OCI-LY1 (cell line): ENCODE results near the gene MRPL49.
A peak's percentile ranks its signal among the peaks of the same experiment; 100 is the strongest.

Source experiments
- H2AFZ ChIP-seq: fragments of 200-600 bp; sonication (generic), shearing (Covaris generic); 2 replicates; pipeline ENCODE4 v1.6.0; 2014; ENCODE audit warnings: antibody characterized with exemption, mild to moderate bottlenecking, low read length
- H3F3A ChIP-seq: fragments of 200-600 bp; sonication (generic), shearing (Covaris generic); 2 replicates; pipeline ENCODE4 v1.6.0; 2014; ENCODE audit warnings: mild to moderate bottlenecking, antibody characterized with exemption, low read length, moderate library complexity; ENCODE audit not compliant: insufficient read depth
- H3K27ac ChIP-seq: fragments of 200-600 bp; sonication (generic); 2 replicates; pipeline ENCODE4 v1.5.1; 2014; ENCODE audit warnings: low read length, mixed run types, mild to moderate bottlenecking, low read depth; ENCODE audit not compliant: poor library complexity, severe bottlenecking
- H3K27me3 ChIP-seq: fragments of 200-600 bp; sonication (generic); 2 replicates; pipeline ENCODE4 v1.6.0; 2014; ENCODE audit warnings: antibody characterized with exemption, mild to moderate bottlenecking, low read length, moderate library complexity; ENCODE audit not compliant: insufficient read depth
- H3K36me3 ChIP-seq: fragments of 200-600 bp; sonication (generic); 2 replicates; pipeline ENCODE4 v1.6.1; 2014; ENCODE audit warnings: mild to moderate bottlenecking, antibody characterized with exemption, low read length, moderate library complexity, mixed read lengths; ENCODE audit not compliant: insufficient read depth
- H3K4me1 ChIP-seq: fragments of 200-600 bp; sonication (generic); 2 replicates; pipeline ENCODE4 v1.5.1; 2014; ENCODE audit warnings: mild to moderate bottlenecking, low read length, moderate library complexity; ENCODE audit not compliant: insufficient read depth, severe bottlenecking
- H3K4me2 ChIP-seq: fragments of 200-600 bp; sonication (generic), shearing (Covaris generic); 2 replicates; pipeline ENCODE4 v1.6.1; 2014; ENCODE audit warnings: low read length
- H3K4me3 ChIP-seq: fragments of 200-600 bp; sonication (generic); 2 replicates; pipeline ENCODE4 v1.5.1; 2014; ENCODE audit warnings: low read length, low read depth, mild to moderate bottlenecking, mixed read lengths; ENCODE audit not compliant: poor library complexity, severe bottlenecking
- H3K79me2 ChIP-seq: fragments of 200-600 bp; shearing (Covaris generic); 2 replicates; pipeline ENCODE4 v1.6.1; 2016; ENCODE audit warnings: mixed run types, low read length, mixed read lengths; ENCODE audit not compliant: insufficient read depth
- H3K9ac ChIP-seq: fragments of 200-600 bp; sonication (generic), shearing (Covaris generic); 2 replicates; pipeline ENCODE4 v1.6.1; 2014; ENCODE audit warnings: mild to moderate bottlenecking, low read length, mixed read lengths
- H3K9me2 ChIP-seq: fragments of 200-600 bp; sonication (generic), shearing (Covaris generic); 2 replicates; pipeline ENCODE4 v1.6.1; 2014; ENCODE audit warnings: low read depth, mild to moderate bottlenecking, low read length, mixed read lengths
- H3K9me3 ChIP-seq: fragments of 200-600 bp; shearing (Covaris generic); 2 replicates; pipeline ENCODE4 v1.6.1; 2014; ENCODE audit warnings: low read length, mixed read lengths
- H4K20me1 ChIP-seq: fragments of 200-600 bp; sonication (generic), shearing (Covaris generic); 2 replicates; pipeline ENCODE4 v1.6.0; 2016; ENCODE audit warnings: mild to moderate bottlenecking, low read length; ENCODE audit not compliant: insufficient read depth
- CTCF ChIP-seq: fragments of 200-600 bp; sonication (generic), shearing (Covaris generic); IDR thresholded peaks from 2 replicates; pipeline ENCODE4 v1.5.1; 2017; ENCODE audit warnings: mild to moderate bottlenecking, antibody characterized with exemption, low read length, moderate library complexity, mixed read lengths
- EZH2 ChIP-seq: fragments of 200-600 bp; sonication (generic), shearing (Covaris generic); IDR thresholded peaks from 2 replicates; pipeline ENCODE4 v1.8.0; 2017; ENCODE audit warnings: borderline replicate concordance, mixed run types, mild to moderate bottlenecking, antibody characterized with exemption, low read length, moderate library complexity, mixed read lengths

MRPL49 gene

GRCh38 chr11:65136515-65137096 lies 14.5 kb downstream of the MRPL49 start:
- H3K4me1 ChIP-seq: peaks cover 27% of the 10 kb centered on the region
- no peaks in the 10 kb centered on the region for H4K20me1 ChIP-seq
- no peak overlapping the region for H3K4me3 ChIP-seq
- H3K36me3 ChIP-seq: peaks cover 21% of the 10 kb centered on the region
- H3K27ac ChIP-seq: no peak overlapping the region
- no peak overlapping the region for H2AFZ ChIP-seq
- peaks cover 8% of the 10 kb centered on the region; the same call in 1 of the 2 replicates for H3K79me2 ChIP-seq
- TF ChIP-seq CTCF (no peak), EZH2 (no peak)
- H3K9me3 ChIP-seq: no peaks in the 10 kb centered on the region; the same call in 1 of the 2 replicates
- peak overlapping the region; percentile 93; the same call in 1 of the 2 replicates for H3K4me2 ChIP-seq
- no peak overlapping the region; the same call in 1 of the 2 replicates for H3K9ac ChIP-seq
- H3F3A ChIP-seq: no peaks in the 10 kb centered on the region
- H3K9me2 ChIP-seq: no peaks in the 10 kb centered on the region
- 0 out of 2 replicates have a peak, but pooled peaks cover 5% of the 10 kb centered on the region for H3K27me3 ChIP-seq

DNA sequence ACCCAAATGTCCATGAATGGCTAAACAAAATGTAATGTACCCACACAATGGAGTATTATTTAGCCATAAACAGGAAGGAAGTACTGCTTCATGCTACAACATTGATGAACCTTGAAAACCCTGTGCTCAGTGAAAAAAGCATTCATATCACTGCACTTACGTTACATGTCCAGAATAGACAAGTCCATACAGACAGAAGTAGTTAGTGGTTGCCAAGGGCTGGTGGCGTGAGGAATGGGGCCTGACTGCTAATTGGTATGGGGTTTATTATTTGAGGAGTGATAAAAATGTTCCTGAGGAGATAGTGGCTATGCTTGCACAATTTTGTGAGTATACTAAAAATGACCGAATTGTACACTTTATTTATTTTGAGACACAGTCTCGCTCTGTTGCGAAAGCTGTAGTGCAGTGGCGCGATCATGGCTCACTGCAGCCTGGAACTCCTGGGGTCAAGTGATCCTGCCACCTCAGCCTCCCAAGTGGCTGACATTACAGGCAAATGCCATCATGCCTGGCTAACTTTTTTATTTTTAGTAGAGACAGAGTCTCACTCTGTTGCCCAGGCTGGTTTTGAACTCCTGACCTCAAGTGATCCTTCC lies 19.9 kb downstream of the MRPL49 start:
- Histone ChIP-seq H3K27ac (no peak overlapping the region), H3F3A (no peaks in the 10 kb centered on the region), H3K9me2 (no peaks in the 10 kb centered on the region), H3K9ac (no peak overlapping the region), H3K27me3 (peaks cover 12% of the 10 kb centered on the region; the same call in 1 of the 2 replicates), H3K9me3 (peaks cover 6% of the 10 kb centered on the region), H3K4me2 (no peak overlapping the region), H3K4me1 (peaks cover 5% of the 10 kb centered on the region), H2AFZ (no peak overlapping the region), H4K20me1 (no peaks in the 10 kb centered on the region), H3K4me3 (no peak overlapping the region), H3K79me2 (no peaks in the 10 kb centered on the region), H3K36me3 (0 out of 2 replicates have a peak, but pooled peaks cover 4% of the 10 kb centered on the region)
- TF ChIP-seq CTCF (no peak), EZH2 (no peak)

DNA sequence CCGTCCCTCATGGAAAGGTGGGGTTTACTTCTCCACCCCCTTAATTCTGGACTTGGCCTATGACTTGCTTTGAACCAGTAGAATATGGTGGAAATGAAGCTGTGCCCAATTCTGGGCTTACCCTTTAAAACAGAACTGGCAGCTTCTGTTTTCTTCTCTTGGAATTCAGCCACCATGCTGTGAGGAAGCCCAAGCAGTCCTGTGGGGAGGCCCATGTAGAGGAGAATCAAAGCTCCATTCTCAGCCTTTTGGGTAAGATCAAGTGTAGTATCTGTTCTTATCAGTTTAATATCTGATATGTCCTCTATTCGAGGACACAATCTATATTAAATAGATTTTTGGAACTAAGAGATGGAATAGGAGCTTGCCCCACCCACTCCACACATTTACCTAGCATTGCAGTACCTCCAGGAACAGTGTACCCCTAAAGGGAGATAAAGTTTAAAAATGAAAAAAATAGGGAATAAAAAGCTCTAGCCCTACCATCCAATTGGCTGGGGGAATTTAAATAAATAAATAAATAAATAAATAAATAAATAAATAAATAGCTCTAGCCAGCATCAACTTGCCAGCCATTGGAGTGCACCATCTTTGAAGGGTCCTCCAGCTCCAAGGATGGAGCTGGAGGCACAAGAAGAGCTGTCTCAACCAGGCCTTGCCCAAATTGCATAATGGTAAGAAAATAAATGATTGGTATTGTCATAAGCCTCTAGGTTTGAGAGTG lies 25.4 kb downstream of the MRPL49 start:
- Histone ChIP-seq H3K9me3 (peaks cover 10% of the 10 kb centered on the region), H3K9ac (no peak overlapping the region), H3K9me2 (no peaks in the 10 kb centered on the region), H3F3A (no peaks in the 10 kb centered on the region), H2AFZ (no peak overlapping the region), H3K27ac (no peak overlapping the region), H3K36me3 (0 out of 2 replicates have a peak, but pooled peaks cover 4% of the 10 kb centered on the region), H3K4me1 (peaks cover 19% of the 10 kb centered on the region), H3K4me2 (no peak overlapping the region), H3K27me3 (peaks cover 5% of the 10 kb centered on the region; the same call in 1 of the 2 replicates), H3K4me3 (no peak overlapping the region), H3K79me2 (no peaks in the 10 kb centered on the region), H4K20me1 (no peaks in the 10 kb centered on the region)
- TF ChIP-seq CTCF (no peak), EZH2 (no peak)
